H1 (cell line): ENCODE results near the gene TRPV4. TPM values are rescaled to one million over a fixed set of nuclear protein-coding genes. Genes with fewer than 3 reads are reported as not detected.
A peak's percentile ranks its signal among the peaks of the same experiment; 100 is the strongest.

Source experiments
- ASH2L ChIP-seq: fragments of 200-600, 300-600 bp; sonication (generic); IDR thresholded peaks from one replicate; pipeline ENCODE4 v1.7.1; 2017; ENCODE audit warnings: low read length
- HDAC2 ChIP-seq, 2 experiments: fragments of 300-600 bp in 1 of 2; sonication (generic) in 1 of 2; IDR thresholded peaks; 2 replicates each; pipeline ENCODE4 v1.6.1; 2011 to 2012; ENCODE audit warnings: low read depth in 2 of 2, low read length in 2 of 2, mild to moderate bottlenecking in 2 of 2, moderate library complexity in 2 of 2, borderline replicate concordance in 1 of 2, inconsistent platforms in 1 of 2
- SIN3A ChIP-seq, 2 experiments: IDR thresholded peaks in 1 of 2; conservative IDR thresholded peaks in 1 of 2; 2 replicates each; pipeline ENCODE4 v1.6.1; 2011 to 2012; ENCODE audit warnings: low read length in 2 of 2, improper control_type of control experiment in 1 of 2, low read depth in 1 of 2, mild to moderate bottlenecking in 1 of 2
- SP1 ChIP-seq: IDR thresholded peaks from 2 replicates; pipeline ENCODE4 v1.6.1; 2011; ENCODE audit warnings: low read depth, low read length
- polyA plus RNA-seq, 7 experiments: library from polyadenylated mRNA; depleted of rRNA in 3 of 7; stranded (reverse) in 5 of 7; unstranded in 2 of 7; fragments of >200 nt in 5 of 7; fragments of 200-250 nt in 2 of 7; gene quantifications; 1 replicate in 5 of 7; 2 replicates in 1 of 7; 4 replicates in 1 of 7; pipeline versions ENCODE4 v1.2.1 to v1.2.3, GENCODE V29; 2011 to 2013; ENCODE audit warnings: missing spikeins in 2 of 7, mixed read lengths in 2 of 7
- total RNA-seq: library from RNA; stranded (reverse); fragmentation: NEBNext Ultra II Directional; extraction: Animal tissue kit (Norgen Biotek cat#: 25700); gene quantifications from 2 replicates; pipeline ENCODE4 v1.2.1, GENCODE V29; 2021

TRPV4 gene
- total and polyA plus RNA-seq, 2 of the 8 experiments (the other 6 are each of a cell fraction or from before 2014, with no cell fraction given), result 2.1 to 6.2 TPM

GRCh38 chr12:109736552-109737108 is 96.6 kb downstream of the TRPV4 start (continued):
- peak; percentile 30; the same call in 1 of the 2 replicates for TF ChIP-seq SP1
- TF ChIP-seq HDAC2 (IDR thresholded peaks at IDR 0.05; ENCODE audit: borderline replicate concordance in 1 of 2, low read depth in 2 of 2, low read length in 2 of 2), result peak; percentile 80 to 95; a peak in 3 of 4 replicates
- peak; percentile 99 for TF ChIP-seq SIN3A (conservative IDR thresholded peaks at IDR 0.05 in 1 of 2, IDR thresholded peaks at IDR 0.05 in 1 of 2; ENCODE audit: low read depth in 1 of 2, low read length in 2 of 2)
- no peak for TF ChIP-seq ASH2L
- TF ChIP-seq, all 59 proteins: peak for 9
